ENCODE results near the gene PRSS8. TPM values are rescaled to one million over a fixed set of nuclear protein-coding genes. Genes with fewer than 3 reads are reported as not detected.

The PRSS8 gene
- total RNA-seq, 1 experiment from 2014 or later = 42.6 TPM

DNA sequence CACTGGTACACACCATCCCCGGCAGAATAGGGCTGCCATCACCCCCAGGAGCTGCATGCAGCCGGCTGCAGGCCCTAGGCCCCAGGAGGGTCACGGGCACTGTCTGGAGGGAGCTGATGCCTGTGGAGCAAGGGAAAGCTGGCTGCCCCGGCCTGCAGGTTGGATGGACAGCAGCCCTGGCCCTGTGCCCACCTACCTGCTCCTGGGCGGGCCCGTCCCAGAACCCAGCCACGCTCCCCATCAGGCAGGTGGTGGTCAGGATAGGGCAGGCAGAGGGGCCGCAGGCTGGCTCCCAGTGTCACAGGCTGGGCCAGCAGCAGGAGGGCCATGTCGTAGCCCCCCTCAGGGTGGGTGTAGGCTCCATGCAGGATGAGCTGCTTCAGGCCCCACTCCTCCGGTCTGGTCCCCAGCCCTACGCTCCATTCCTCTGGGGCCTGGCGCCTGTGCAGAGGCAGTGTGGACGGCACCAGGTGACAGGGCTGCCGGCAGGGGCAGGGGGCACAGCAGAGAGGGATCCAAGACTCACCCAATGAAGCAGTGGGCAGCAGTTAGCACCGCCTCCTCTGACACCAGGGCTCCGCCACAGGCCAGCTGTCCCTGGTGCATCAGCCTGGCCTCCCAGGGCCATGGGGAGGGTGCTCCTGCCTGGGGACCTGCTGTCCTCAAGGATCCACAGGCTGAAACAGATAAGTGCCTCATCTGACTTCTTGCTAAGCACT lies 50.8 kb downstream of the PRSS8 start:
- H3K79me2 ChIP-seq (ENCODE audit: insufficient read depth, low read length) = no peaks in the 10 kb centered on the region
- no peaks in the 10 kb centered on the region for H3K9me3 ChIP-seq (ENCODE audit: control insufficient read depth in 1 of 2, insufficient read depth in 1 of 2, low read depth in 1 of 2, low read length in 2 of 2)
- no peak for DNase-seq (ENCODE audit: low read depth, low spot score)
- ChIA-PET RAD21 (ENCODE audit: low non-redundant PET in 1 of 2, low total read pairs in 2 of 2, uncharacterized antibody in 2 of 2, unreplicated experiment in 2 of 2) (no interaction called here), POLR2A (no interaction called here), CTCF (interaction anchor here (0.6 kb wide), 1 partner anchor 10 kb away, joined by 3 read pairs; no protein-coding TSS in a partner anchor)
- H3K36me3 ChIP-seq (ENCODE audit: control insufficient read depth in 1 of 2, insufficient read depth in 2 of 2, low read length in 2 of 2) = peaks cover 6% of the 10 kb centered on the region in 2 experiments; a peak in 2 of 4 replicates
- H3K9me2 ChIP-seq (ENCODE audit: insufficient read depth) = no peaks in the 10 kb centered on the region
- H3K27ac ChIP-seq (ENCODE audit: low read depth, low read length) = no peak overlapping the region; the same call in 1 of the 2 replicates
- no peak for TF ChIP-seq JUND (IDR thresholded peaks at IDR 0.05)
- no peak for TF ChIP-seq POLR2AphosphoS5 (IDR thresholded peaks at IDR 0.05; ENCODE audit: low read depth, low read length)
- TF ChIP-seq FOSL1 (IDR thresholded peaks at IDR 0.05; ENCODE audit: low read depth) = no peak
- no peak for TF ChIP-seq YY1 (IDR thresholded peaks at IDR 0.05; ENCODE audit: extremely low read depth, insufficient replicate concordance, low read depth, low read length)
- no peak for TF ChIP-seq SP1 (IDR thresholded peaks at IDR 0.05; ENCODE audit: low read depth)
- TF ChIP-seq, protein P1, sequence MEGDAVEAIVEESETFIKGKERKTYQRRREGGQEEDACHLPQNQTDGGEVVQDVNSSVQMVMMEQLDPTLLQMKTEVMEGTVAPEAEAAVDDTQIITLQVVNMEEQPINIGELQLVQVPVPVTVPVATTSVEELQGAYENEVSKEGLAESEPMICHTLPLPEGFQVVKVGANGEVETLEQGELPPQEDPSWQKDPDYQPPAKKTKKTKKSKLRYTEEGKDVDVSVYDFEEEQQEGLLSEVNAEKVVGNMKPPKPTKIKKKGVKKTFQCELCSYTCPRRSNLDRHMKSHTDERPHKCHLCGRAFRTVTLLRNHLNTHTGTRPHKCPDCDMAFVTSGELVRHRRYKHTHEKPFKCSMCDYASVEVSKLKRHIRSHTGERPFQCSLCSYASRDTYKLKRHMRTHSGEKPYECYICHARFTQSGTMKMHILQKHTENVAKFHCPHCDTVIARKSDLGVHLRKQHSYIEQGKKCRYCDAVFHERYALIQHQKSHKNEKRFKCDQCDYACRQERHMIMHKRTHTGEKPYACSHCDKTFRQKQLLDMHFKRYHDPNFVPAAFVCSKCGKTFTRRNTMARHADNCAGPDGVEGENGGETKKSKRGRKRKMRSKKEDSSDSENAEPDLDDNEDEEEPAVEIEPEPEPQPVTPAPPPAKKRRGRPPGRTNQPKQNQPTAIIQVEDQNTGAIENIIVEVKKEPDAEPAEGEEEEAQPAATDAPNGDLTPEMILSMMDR (IDR thresholded peaks at IDR 0.05 in 2 of 3, conservative IDR thresholded peaks at IDR 0.05 in 1 of 3; ENCODE audit: borderline replicate concordance in 1 of 3, insufficient read depth in 1 of 3, low read depth in 2 of 3, low read length in 2 of 3) = no peak
- no peak for TF ChIP-seq SIN3A (IDR thresholded peaks at IDR 0.05; ENCODE audit: low read depth)
- no peak for TF ChIP-seq ZNF274 (IDR thresholded peaks at IDR 0.05; ENCODE audit: low read depth, low read length)
- TF ChIP-seq, protein P2, sequence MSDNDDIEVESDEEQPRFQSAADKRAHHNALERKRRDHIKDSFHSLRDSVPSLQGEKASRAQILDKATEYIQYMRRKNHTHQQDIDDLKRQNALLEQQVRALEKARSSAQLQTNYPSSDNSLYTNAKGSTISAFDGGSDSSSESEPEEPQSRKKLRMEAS (IDR thresholded peaks at IDR 0.05) = no peak
- TF ChIP-seq TCF7L2 (IDR thresholded peaks at IDR 0.05; ENCODE audit: borderline replicate concordance, extremely low read depth, insufficient read depth, insufficient read length) = no peak
- TF ChIP-seq SRF (IDR thresholded peaks at IDR 0.05; ENCODE audit: low read depth) = no peak
- TF ChIP-seq ATF3 (IDR thresholded peaks at IDR 0.05) = no peak
- no peak for TF ChIP-seq EGR1 (IDR thresholded peaks at IDR 0.05; ENCODE audit: low read depth)
- no peak for TF ChIP-seq CBX3 (IDR thresholded peaks at IDR 0.05; ENCODE audit: low read depth)
- TF ChIP-seq, protein P3, sequence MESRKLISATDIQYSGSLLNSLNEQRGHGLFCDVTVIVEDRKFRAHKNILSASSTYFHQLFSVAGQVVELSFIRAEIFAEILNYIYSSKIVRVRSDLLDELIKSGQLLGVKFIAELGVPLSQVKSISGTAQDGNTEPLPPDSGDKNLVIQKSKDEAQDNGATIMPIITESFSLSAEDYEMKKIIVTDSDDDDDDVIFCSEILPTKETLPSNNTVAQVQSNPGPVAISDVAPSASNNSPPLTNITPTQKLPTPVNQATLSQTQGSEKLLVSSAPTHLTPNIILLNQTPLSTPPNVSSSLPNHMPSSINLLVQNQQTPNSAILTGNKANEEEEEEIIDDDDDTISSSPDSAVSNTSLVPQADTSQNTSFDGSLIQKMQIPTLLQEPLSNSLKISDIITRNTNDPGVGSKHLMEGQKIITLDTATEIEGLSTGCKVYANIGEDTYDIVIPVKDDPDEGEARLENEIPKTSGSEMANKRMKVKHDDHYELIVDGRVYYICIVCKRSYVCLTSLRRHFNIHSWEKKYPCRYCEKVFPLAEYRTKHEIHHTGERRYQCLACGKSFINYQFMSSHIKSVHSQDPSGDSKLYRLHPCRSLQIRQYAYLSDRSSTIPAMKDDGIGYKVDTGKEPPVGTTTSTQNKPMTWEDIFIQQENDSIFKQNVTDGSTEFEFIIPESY (IDR thresholded peaks at IDR 0.05; ENCODE audit: extremely low read depth, insufficient replicate concordance, low read length) = no peak
- TF ChIP-seq, protein P4, sequence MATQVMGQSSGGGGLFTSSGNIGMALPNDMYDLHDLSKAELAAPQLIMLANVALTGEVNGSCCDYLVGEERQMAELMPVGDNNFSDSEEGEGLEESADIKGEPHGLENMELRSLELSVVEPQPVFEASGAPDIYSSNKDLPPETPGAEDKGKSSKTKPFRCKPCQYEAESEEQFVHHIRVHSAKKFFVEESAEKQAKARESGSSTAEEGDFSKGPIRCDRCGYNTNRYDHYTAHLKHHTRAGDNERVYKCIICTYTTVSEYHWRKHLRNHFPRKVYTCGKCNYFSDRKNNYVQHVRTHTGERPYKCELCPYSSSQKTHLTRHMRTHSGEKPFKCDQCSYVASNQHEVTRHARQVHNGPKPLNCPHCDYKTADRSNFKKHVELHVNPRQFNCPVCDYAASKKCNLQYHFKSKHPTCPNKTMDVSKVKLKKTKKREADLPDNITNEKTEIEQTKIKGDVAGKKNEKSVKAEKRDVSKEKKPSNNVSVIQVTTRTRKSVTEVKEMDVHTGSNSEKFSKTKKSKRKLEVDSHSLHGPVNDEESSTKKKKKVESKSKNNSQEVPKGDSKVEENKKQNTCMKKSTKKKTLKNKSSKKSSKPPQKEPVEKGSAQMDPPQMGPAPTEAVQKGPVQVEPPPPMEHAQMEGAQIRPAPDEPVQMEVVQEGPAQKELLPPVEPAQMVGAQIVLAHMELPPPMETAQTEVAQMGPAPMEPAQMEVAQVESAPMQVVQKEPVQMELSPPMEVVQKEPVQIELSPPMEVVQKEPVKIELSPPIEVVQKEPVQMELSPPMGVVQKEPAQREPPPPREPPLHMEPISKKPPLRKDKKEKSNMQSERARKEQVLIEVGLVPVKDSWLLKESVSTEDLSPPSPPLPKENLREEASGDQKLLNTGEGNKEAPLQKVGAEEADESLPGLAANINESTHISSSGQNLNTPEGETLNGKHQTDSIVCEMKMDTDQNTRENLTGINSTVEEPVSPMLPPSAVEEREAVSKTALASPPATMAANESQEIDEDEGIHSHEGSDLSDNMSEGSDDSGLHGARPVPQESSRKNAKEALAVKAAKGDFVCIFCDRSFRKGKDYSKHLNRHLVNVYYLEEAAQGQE (IDR thresholded peaks at IDR 0.05; ENCODE audit: low read depth) = no peak
- TF ChIP-seq ELF1 (IDR thresholded peaks at IDR 0.05; ENCODE audit: borderline replicate concordance, low read depth) = no peak
- BruUV-seq (replicated peaks) = no TSS peak
- no peak for ATAC-seq
- H2AFZ ChIP-seq (ENCODE audit: low read depth, low read length, poor library complexity, severe bottlenecking) = no peak overlapping the region
- H3K4me1 ChIP-seq (ENCODE audit: control insufficient read depth in 1 of 2, insufficient read depth in 2 of 2, low read length in 2 of 2) = peaks cover 0 to 11% of the 10 kb centered on the region in 2 experiments; a peak in 1 of 4 replicates
- no peak overlapping the region for H3K9ac ChIP-seq (ENCODE audit: low read length)
- H3K4me3 ChIP-seq (replicated peaks in 1 of 2; ENCODE audit: low read depth in 1 of 2, low read length in 2 of 2) = no peak overlapping the region
- intact Hi-C loops (cut with micrococcal nuclease) = no loop called here
- no peaks in the 10 kb centered on the region for H4K20me1 ChIP-seq (ENCODE audit: insufficient read depth)
- no peaks in the 10 kb centered on the region for H3K27me3 ChIP-seq (ENCODE audit: insufficient read depth, low read length)
- no peak overlapping the region for H3K4me2 ChIP-seq (ENCODE audit: low read length)

Measured in HCT116 (cell line).